Bone marrow (tissue), 2 donors: ENCODE measurements around the gene ATXN2.
"Not testable (repeated sequence)": the region's sequence is repeated elsewhere in the genome, so short reads cannot be mapped to it uniquely, and the experiment has no call there.

ENCODE experiments used
- DNase-seq, 2 donors: peaks; one replicate each; lab custom pipeline; 2025; lab: John Stamatoyannopoulos, UW

The ATXN2 gene

DNA sequence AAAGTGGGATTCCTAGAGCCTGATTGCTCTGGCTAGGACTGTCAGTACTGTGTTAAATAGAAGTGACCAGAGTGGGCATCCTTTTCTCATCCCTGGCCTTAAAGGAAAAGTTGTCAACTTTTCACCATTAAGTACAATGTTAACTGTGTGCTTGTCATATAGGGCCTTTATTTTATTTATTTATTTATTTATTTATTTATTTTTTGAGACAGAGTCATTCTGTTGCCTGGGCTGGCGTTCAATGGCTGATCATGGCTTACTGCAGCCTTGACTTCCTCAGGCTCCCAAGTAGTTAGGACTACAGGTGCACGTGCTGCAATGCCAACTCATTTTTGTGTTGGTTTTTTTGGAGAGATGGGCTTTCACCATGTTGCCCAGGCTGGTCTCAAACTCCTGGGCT lies 181.8 kb downstream of the ATXN2 start:
- DNase-seq, result no peak

DNA sequence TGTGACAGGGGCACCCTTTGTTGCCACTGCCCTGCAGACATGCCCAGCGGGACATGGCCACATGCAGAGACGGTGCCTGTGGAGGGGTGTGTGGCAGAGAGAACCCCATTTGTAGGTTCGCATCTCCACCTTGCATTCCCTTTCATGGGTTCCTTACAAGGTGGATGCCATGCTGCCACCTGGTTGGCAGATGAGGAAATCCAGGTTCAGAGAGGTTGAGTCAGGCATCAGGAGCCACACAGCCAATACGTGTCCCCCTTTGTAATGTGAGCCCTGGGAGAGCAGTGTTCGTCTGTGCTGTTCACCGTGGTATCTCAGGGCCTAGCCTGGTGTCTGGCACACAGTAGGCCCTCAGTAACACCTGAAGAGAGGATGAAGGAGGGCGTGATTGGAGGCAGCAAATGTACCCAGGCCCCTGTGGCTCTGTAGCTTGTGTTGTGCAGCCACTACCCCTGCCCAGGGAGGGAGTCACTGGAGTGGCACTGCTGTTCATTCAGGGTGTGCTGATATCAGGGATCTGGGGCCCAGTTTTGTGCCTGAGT lies 184.3 kb downstream of the ATXN2 start:
- no peak for DNase-seq

DNA sequence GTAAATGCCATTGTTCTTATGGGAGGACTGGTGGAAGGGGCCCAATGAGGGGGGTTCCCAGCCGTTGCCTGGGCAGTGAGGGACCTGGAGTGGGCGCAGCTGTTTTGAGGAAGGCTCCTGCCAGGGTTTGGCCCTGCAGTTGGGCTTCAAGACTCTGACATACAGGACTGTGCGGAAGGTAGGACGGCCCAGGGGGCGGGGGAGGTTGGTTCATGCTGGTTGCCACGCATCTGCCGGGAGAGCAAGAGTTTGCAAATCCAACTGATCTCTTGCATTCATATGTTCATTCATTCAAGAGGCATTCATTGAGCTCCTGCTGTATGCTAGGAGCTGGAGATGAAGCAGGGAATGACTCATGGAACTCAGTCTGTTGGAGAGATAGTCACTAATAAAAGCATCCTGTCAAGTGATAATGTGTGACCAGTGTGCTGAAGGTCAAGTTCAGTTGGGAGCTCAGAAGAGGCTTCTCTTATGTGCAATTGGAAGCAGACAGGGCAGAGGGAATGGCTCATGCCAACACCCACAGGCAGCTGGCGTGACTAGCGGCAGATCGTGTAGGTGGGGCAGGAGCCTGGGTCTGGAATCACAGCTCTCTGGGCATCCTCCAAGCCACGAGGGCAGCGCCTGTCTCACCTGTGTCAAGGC lies 185.6 kb downstream of the ATXN2 start:
- no peak for DNase-seq

DNA sequence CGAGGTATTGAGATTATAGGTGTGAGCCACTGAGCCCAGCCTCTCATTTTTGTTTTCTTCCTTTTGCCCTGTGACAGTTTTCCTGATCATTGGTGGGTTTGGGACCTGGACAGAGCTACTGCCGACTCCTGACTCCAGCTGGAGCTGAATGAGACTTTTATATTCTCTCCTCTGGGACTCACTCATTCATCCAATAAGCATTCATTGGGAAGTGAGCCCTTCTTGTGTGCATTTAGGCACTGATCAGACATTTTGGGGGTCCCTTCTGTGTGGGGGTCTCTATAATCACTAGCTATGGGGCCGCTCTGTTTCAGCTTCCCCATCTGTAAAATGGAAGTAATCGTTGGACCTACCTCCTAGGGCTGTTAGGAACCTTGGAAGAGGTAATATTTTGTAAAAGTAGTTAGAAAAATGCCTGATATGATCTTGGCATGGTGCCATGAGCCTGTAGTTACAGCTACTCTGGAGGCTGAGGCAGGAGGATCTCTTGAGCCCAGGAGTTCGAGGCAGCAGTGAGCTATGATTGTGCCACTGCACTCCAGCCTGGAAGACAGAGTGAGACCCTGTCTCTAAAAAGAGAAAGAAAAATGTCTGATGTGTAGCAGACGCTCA lies 186.2 kb downstream of the ATXN2 start:
- no peak for DNase-seq

DNA sequence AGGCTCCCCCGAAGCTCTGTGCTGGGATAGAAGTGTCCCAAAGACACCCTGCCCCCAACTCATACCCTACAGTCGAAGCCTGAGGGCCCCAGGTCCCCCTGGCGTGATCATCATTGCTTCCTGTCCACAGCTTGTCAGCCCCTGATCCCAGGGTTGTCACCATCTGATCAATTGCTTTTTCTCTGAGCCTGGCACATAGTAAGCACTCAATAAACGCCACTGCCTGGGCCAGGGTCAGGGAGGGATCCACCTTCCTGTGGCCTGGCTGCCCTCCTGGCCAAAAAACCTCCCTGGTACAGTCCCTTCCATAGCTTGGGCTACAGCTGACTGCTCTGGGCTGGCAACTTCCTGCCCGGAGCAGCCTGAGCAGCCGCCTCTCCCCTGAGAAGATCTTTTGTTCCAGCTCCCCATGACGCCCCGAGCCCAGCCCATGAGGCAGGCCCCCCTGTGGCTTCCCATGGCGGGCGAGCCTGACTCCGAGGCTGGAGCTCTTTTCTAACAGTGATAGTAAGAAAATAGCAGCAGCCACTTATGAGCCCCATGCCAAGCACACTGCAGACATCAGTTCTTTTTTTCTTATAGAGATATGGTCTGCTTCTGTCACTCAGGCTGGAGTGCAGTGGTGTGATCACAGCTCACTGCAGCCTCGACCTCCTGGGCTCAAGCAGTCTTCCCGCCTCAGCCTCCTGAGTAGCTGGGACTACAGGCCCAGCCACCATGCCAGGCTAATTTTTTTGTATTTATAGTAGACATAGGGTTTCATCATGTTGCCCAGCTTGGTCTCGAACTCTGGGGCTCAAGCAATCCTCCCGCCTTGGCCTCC lies 186.9 kb downstream of the ATXN2 start:
- peak in 1 of 2 donors; percentile 23 for DNase-seq

DNA sequence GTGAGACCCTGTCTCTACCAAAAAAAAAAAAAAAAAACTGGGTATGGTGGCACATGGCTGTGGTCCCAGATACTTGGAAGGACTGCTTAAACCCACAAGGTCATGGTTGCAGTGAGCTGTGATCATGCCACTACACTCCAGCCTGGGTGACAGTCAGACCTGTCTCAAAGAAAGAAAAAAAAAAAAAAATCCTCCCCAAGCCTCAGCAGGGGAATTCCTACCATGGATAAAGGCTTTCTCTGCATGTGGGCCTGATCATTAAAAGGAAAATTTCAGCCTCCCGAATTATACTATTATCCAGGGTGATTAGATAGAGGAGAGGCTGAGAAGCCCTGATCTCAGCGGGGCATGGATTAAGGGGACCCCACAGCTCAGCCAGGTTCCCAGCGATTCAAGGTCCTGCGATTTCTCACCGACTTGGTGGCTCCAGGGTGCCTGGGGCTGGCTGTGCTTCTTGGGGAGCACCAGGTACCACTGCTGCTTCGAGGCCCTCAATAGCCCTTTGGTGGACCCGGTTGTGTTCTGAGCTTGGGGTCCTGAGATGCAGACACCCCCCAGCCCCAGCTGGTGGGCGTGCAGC lies 187.8 kb downstream of the ATXN2 start:
- DNase-seq, result no peak

DNA sequence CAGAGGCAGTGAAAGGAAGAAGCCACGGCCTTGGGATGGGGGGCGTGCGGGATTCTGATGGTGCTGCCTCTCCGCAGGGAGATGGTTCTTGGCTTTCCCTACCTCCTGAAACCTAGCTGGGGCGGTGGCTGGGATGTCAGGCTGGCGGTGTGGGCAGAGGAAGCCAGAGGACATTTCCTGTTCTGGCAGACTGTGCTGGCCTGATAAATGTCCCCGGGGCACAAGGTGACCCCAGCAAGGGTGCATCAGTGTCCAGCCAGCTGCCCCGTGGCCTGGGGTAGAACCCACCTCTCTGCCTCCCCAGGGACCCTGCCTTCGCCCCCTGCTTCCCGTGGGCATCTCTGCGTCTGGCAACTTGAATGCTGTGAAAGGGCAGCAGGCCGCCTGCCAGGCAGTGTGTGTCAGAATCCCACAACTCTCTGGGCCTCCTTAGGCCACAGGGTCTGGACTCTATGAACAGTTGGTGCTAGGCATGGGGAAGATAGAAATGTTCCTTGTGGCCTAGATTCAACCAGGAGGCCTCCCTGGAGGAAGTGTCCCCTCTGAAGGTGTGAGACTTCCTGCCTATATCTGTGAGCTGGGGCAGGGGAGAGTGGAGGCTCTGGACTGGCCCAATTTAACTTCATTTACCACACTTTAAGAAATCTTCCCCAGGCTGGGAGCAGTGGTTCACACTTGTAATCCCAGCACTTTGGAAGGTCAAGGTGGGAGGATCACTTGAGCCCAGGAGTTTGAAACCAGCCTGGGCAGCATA lies 188.5 kb downstream of the ATXN2 start:
- no peak for DNase-seq

DNA sequence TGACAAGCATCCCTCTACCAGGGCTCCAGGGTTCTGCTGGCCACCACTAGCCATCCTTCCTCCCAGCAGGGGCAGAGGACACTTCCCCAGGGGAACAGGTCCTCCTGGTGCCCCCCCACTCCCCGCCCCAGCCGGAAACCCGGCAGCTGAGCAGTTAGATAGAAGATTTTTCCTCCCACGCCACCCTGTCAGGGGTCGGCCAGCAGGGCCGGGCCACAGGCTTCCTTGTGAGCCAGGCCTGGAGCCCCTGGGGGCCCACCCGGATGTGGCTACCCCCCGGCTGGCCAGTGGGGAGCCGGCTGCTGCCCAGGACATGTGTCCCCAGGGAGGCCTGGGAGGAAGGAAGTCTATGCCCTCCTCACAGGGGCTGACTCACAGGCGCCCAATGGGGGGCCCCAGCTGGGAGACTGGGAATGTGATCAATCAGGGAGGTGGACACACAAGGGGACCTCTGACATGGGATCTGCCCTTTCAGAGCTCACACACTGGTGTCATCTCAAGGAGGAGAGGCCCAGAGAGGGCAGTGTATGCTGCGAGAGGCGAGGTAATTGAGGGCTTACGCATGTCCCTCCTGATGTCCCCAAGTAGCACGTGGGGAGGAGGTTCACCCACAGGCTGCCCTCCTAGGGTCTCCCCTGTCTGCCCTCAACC lies 189.2 kb downstream of the ATXN2 start:
- DNase-seq, result peak in 1 of 2 donors; percentile 16

DNA sequence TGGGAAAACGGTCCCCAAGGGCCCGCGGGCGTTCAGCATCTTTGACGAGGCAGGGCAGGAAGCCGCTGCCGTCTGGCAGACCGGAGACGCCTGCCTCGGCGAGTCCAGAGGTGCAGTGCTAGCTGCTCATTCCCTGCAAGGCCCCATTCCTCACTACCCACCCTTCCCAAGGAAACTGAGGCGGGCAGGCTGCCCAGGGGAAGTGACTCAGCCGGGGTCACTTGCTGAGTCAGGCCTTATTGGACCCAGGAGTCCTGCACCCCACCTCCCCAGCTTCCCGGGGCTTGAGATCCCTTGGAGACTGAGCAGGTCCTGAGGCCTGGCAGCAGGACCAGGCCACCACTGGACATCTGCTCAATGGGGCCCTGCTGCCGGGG lies 189.7 kb downstream of the ATXN2 start:
- no peak for DNase-seq

DNA sequence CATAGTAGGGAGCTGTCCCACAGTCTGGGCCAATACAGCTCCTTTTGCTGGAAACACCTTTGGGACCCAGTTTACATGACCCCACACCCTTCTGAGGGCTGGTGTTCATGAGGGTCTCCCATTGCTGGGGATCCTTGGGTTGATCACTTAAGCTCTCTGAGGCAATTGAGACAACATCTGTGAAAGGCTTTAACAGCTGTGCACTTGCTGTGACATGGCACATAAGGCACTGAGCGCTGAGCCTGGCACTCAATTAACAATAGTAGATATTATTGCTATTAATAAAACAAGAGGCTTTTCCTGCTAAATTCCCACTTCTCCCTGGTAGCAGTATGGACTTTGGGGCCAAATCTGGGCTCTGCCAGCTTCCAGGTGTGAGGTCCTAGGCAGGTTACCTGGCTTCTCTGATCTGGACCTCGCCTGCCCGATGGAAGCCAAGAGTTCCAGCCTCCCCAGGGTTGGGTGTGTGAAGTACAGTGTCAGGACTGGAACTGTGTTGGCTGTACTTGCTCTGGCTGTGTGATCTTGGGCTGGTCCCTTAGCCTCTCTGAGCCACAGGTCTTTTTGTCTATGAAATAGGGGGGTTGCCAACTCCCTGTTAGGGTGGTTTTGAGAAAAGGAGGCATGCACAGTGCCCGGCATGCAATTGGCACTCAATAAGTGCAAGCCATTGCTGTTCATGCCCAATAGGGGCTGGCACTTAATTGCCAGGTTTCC lies 190.3 kb downstream of the ATXN2 start:
- no peak for DNase-seq

DNA sequence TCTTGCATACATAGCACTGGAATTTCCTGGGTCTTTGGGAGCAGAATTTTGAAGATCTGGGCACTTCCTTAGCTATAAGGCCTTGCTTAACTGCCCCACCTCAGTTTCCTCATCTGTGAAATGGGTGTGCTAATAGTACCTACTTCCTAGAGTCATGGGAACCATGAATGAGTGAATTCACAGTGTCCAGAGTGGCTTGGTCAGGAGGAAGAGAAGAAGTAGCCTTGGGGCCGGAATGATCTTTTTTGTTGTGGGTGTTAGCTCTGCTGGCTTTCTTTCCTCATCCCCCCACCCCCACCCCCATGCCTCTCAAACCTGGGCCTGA lies 191.0 kb downstream of the ATXN2 start:
- DNase-seq, result no peak

DNA sequence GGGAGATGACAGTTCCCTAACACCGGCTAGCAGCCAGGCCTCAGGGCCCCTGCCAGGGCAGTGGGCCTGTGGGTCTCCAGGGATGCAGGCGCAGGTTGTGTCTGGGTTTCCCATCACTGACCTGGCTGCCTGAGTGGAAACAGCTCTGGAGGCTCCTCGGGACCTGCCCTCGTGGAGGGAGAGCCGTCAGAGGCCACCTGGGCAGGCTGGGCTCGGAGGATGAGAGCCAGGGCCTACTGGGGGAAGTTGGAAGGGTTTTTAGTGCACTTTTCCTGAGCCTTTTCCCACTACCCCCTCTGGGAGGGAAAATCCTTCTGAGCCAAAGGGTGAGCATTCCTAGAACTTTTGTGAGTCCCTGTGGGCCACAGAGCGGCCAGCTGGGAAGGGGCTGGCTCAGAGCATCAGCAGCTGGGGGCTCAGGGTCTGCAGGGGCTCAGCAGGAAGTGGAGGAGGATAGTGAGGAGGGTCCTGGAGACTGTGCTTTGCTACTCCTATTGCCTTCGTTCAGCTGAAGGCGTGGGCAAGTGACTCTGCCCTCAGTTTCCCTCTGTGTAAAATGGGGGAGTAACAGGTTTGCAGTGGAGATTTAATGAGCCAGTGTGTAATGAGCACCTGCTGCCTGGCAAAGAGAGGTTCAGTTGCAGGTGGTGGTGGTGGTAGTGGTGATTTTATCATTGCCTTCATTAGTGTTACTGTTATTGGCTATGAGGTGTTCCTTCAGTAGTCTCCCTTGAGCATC lies 191.6 kb downstream of the ATXN2 start:
- DNase-seq, result no peak

DNA sequence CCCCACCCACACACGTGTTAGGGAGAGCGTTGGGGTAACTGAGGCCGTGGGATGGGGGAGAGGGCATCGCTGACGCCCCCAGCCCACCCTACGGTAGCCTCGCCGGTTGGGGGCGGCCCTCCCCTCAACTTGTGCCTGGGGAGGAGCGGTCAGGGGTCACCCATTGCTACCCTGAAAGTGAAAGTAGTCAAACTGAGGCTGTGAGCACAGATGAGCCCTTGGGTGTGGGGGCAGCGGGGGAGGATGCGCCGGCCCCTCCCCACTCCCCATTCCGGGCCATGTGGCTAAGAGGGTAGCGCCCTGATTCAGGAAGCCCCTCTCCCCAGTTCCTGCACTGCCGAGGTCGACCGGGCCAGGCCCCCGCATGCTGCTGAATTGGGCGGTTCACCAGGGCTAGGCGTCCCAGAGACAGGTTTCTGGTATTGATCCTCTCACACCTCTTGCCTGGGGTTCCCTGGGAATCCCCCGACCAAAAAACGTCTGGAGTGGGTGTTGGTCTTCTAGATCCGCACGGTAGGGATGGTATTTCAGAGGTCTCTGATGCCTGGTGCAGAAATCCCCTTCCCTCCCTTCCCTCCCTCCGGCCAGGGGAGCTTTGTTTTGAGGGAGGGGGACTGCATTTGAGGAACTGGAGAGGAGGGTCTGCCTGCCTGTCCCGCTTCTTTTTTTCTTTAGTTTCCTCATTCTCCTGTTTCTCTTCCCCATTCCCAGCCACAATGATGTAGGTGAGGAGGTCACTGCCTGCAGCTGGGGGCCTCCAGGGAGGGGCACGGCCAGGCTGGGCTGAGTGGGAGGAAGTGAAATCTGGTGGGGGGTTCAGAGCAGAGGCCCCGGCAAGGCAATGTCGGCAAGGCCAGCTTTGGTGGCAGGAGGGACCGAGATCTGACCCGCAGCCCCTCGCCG lies 192.4 kb downstream of the ATXN2 start:
- peak in 1 of 2 donors; percentile 45 for DNase-seq

DNA sequence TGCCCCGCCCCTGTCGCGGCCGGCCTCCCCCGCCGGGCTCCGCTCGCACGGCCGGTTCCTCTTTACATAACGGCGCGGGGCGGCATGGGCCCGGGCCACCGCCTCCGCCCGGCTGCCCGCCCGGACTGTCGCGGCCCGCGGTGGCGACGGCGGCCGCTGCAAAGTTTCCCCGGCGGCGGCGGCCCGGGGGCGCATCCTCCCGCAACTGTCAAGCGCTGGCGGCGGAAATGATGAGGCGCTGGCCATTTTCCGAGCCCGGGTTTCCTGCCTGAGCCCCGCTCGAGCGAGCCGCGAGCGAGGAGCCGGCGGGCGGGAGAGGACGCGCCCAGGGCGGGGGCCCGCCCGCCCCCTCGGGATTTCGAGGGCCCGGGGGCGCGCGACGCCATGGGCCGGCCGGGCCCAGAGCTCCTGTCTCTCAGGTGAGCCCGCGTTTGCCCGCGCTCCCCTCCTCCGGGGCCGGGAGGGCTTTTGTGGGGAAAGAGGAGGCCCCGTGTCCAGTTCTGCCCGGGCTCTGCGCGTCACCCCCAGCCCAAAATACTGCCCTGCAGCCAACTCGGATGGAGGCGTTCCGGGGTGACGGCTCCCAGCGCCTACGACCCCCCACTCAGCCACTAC lies 193.1 kb downstream of the ATXN2 start, which contains the start of gene SH2B3:
Gene SH2B3 (plus strand): TSS at position 65 of the 615 bp plus-strand sequence. CDS start 12,223 bp downstream, outside the sequence.
- DNase-seq, result peak in 1 of 2 donors; percentile 78

DNA sequence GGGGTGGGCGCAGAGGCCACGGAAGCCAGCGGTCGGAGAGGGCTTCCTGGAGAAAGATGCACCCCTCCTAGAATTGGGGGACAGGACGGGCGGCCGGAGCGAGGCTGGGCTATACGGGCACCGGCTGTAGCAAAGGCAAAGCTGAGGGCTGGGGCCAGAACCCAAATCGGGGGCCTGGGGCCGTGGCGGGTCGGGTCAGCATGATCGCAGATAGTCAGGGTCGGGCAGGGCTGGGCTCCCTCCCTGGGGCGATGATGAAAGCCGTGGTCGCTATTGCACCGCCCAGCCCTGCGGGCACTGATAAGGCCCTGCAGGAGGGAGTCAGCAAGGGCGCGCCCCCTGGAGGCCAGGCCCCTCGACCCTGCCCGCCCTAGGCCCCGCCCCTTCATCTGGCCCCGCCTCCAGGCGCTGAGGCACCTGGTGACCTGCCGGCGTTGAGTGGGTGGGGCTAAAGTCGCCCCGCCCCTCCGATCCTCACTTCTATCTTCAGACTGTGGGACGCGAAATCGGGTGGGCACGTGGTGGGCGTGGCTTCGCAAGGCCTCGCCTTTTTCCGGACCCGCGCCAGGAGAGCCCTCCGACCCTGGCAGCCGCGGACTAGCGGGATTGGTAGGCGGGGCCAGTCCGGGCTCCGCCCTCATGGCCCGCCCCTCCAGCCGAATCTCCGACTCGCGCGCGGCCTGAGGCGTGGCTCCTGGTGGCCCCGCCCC lies 193.8 kb downstream of the ATXN2 start:
- peak; percentile 84 to 95 for DNase-seq

DNA sequence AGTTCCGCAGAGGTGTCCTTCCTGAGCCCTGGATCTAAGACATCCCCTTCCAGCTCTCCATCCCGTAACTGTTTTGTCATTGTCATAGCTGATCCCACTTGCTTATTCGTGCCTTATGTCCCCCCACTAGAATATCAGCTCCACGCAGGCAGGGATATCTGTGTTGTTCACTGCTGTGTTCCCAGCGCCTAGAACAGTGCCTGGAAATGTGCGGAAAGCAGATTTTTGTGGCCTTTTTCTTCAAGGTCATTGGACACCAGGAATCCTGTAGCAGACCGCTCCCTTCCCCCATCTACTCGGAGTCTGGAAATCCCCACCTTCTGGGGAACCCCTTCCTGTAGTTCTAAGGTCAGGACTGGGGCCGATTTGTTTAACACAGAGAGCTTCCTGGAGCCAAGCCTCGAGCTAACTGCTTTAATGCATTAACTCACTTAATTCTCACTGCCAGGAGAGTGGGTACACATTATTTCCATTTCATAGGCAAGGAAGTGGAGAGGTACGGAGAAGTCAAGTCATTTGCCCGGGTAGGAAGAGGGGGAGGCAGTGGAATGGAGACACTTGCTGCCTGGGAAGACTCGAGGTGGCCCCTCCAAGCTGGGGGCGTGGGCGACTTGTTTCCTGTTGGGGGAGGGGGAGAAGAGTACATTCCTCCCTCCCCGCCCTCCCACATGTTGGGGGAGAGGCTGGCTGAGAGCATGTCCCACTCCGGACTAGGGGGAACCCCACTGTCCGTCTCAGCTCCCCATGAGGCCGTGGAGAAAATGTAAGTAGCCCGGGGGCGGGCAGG lies 194.6 kb downstream of the ATXN2 start:
- no peak for DNase-seq

DNA sequence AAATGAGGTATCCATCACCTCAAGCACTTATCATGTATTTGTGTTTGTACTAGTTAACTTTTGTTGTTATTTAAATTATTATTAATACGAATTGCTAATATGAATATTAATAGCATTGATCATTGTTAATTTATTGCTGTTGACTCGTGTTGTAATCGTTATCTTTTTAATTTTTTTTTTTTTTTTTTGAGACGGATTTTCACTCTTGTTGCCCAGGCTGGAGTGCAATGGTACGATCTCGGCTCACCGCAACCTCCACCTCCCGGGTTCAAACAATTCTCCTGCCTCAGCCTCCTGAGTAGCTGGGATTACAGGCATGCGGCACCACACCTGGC lies 196.7 kb downstream of the ATXN2 start:
- DNase-seq, result not testable (repeated sequence)
